Measurements from ENCODE around the gene IQGAP3.
"Not testable (repeated sequence)": the region's sequence is repeated elsewhere in the genome, so short reads cannot be mapped to it uniquely, and the experiment has no call there.

The IQGAP3 gene

DNA sequence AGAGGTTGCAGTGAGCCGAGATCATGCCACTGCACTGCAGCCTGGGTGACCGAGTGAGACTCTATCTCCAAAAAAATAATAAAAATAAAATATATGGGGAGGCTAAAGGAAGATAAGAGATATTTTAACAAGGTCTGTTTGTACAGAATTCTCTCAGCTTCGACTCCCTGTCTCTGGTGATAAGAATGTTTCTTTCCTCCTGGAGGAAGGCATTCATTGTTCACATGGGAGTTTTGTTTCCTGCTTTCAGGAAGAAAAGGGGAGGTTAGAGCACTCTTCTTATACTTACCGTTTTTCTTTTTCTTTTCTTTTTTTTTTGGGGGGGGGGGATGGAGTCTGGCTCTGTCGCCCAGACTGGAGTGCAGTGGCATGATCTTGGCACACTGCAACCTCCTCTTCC, 17.2 kb upstream of the IQGAP3 start:
- TF ChIP-seq, protein P1, sequence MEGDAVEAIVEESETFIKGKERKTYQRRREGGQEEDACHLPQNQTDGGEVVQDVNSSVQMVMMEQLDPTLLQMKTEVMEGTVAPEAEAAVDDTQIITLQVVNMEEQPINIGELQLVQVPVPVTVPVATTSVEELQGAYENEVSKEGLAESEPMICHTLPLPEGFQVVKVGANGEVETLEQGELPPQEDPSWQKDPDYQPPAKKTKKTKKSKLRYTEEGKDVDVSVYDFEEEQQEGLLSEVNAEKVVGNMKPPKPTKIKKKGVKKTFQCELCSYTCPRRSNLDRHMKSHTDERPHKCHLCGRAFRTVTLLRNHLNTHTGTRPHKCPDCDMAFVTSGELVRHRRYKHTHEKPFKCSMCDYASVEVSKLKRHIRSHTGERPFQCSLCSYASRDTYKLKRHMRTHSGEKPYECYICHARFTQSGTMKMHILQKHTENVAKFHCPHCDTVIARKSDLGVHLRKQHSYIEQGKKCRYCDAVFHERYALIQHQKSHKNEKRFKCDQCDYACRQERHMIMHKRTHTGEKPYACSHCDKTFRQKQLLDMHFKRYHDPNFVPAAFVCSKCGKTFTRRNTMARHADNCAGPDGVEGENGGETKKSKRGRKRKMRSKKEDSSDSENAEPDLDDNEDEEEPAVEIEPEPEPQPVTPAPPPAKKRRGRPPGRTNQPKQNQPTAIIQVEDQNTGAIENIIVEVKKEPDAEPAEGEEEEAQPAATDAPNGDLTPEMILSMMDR (IDR thresholded peaks at IDR 0.05; ENCODE audit: insufficient read depth, low read depth, low read length, missing control alignments), result no peak
- no peak overlapping the region for H3K4me3 ChIP-seq (ENCODE audit: low read length)
- DNase-seq (ENCODE audit: low read depth), result no peak

GRCh38 chr1:156587927-156588326, 15.6 kb upstream of the IQGAP3 start:
- H3K4me3 ChIP-seq (ENCODE audit: low read length); DNase-seq (ENCODE audit: low read depth): not testable (repeated sequence)

DNA sequence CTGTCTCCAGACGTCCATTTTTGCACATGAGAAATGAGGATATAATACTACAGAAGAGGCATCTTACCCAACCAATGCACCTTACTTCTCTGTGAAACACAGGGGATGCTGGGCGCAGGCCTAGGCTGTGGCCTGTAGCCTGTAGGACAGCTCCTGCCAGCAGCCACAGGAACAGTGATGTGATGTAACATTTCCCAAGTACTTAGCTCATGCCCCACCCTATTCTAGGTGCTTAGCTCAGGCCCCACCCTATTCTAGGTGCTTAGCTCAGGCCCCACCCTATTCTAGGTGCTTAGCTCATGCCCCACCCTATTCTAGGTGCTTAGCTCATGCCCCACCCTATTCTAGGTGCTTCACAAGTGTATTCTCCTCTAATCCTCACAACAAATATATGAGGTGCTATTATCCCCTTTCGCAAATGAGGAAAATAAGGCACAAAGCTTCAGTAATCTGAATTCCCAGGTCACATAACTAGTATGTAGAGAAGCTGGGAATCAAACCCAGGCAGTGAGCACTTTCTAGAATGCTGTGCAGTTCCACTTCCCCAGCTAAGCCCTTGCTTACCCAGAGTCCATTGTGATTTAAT, 14.6 kb upstream of the IQGAP3 start:
- no peak overlapping the region for H3K4me3 ChIP-seq (ENCODE audit: low read length)
- TF ChIP-seq, protein P1 (IDR thresholded peaks at IDR 0.05; ENCODE audit: insufficient read depth, low read depth, low read length, missing control alignments), result no peak
- DNase-seq (ENCODE audit: low read depth), result peak; percentile 76

- TF ChIP-seq, protein P1 (IDR thresholded peaks at IDR 0.05; ENCODE audit: insufficient read depth, low read depth, low read length, missing control alignments), result no peak
- H3K4me3 ChIP-seq (ENCODE audit: low read length), result no peak overlapping the region
- DNase-seq (ENCODE audit: low read depth), result no peak
Observed at GRCh38 chr1:156586323-156586722, 14.0 kb upstream of the IQGAP3 start.

- DNase-seq (ENCODE audit: low read depth), result no peak
- TF ChIP-seq, protein P1 (IDR thresholded peaks at IDR 0.05; ENCODE audit: insufficient read depth, low read depth, low read length, missing control alignments), result no peak
- no peak overlapping the region for H3K4me3 ChIP-seq (ENCODE audit: low read length)
Observed at GRCh38 chr1:156584813-156585212, 12.4 kb upstream of the IQGAP3 start.

- peak; percentile 88 for DNase-seq (ENCODE audit: low read depth)
- H3K4me3 ChIP-seq (ENCODE audit: low read length), result no peak overlapping the region
- TF ChIP-seq, protein P1 (IDR thresholded peaks at IDR 0.05; ENCODE audit: insufficient read depth, low read depth, low read length, missing control alignments), result peak; percentile 94
Observed at GRCh38 chr1:156583821-156584622, 11.7 kb upstream of the IQGAP3 start.

DNA sequence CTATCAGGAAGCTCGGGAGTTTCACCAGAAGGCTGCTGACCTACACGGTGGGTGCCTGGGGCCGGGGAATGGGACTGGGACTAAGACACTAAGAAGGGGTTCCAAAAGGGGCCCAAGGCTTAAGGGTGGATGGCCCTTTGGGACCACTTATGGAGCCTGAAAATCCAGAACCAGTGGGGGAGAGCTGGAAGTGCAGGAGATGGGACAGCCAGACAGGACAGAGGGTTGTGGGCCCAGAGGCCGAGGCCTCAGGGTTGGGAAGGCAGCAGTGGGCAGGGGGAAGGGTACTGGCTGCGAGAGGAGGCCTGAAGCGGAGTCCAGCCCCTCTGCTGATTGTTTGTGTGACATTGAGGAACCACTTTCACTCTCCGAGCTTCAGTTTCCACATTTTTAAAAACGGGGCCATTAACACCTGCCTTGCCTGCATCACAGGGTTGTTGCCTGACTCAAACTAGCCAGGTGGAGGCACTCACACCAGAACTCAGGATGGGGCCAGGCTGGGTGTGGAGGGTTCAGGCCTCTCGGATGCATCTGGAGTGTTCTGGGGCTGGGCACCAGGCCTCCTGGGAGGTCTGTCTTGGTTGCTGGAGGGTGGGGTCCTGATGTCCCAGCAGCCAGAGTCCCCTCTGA, 10.1 kb upstream of the IQGAP3 start:
- DNase-seq (ENCODE audit: low read depth), result no peak
- no peak overlapping the region for H3K4me3 ChIP-seq (ENCODE audit: low read length)
- TF ChIP-seq, protein P1 (IDR thresholded peaks at IDR 0.05; ENCODE audit: insufficient read depth, low read depth, low read length, missing control alignments), result no peak
